HEK293 (cell line): ENCODE data around the gene TMEM184B.

ENCODE experiments used
- CTCF ChIA-PET: fragments of 350-600 bp; formaldehyde crosslinking; extraction: SDS; loops from one replicate; lab custom pipeline; 2021; ENCODE audit warnings: antibody characterized with exemption; lab: Yijun Ruan, JAX
- POLR2A ChIA-PET: fragments of 300-600 bp; formaldehyde crosslinking; extraction: SDS; loops from one replicate; lab custom pipeline; 2020; ENCODE audit warnings: antibody characterized with exemption, inconsistent platforms; lab: Yijun Ruan, JAX
- H3K27ac ChIP-seq: fragments of 200-500 bp; sonication (Bioruptor generic); 2 replicates; pipeline ENCODE4 v1.5.1; 2014; ENCODE audit warnings: low read depth, low read length, control low read depth, inconsistent platforms; ENCODE audit errors: extremely low read depth
- H3K36me3 ChIP-seq, 2 experiments: fragments of 200-500 bp in 1 of 2; sonication (Bioruptor generic) in 1 of 2; 1 replicate in 1 of 2; 2 replicates in 1 of 2; pipeline ENCODE4 v1.5.1; 2014 to 2017; ENCODE audit warnings: inconsistent platforms in 2 of 2, low read length in 2 of 2; ENCODE audit not compliant: control insufficient read depth in 2 of 2, insufficient read depth in 1 of 2
- H3K4me1 ChIP-seq: fragments of 200-500 bp; sonication (Bioruptor generic); 2 replicates; pipeline ENCODE4 v1.5.1; 2014; ENCODE audit warnings: mild to moderate bottlenecking, low read length, inconsistent platforms; ENCODE audit not compliant: control insufficient read depth, insufficient read depth
- H3K4me3 ChIP-seq: 2 replicates; pipeline ENCODE4 v1.5.1; 2011; ENCODE audit warnings: low read depth, mild to moderate bottlenecking, control low read depth, low read length, moderate library complexity
- H3K9me3 ChIP-seq: fragments of 200-500 bp; sonication (Bioruptor generic); 2 replicates; pipeline ENCODE4 v1.5.1; 2014; ENCODE audit warnings: low read depth, low read length, inconsistent platforms; ENCODE audit not compliant: control insufficient read depth, insufficient read depth
- CTCF ChIP-seq: fragments of 450-650 bp; formaldehyde crosslinking; IDR thresholded peaks from 2 replicates; pipeline ENCODE4 v1.5.1; 2016; ENCODE audit warnings: missing biosample characterization, missing genetic modification characterization
- EGR2 ChIP-seq: fragments of 450-650 bp; formaldehyde crosslinking; IDR thresholded peaks from 2 replicates; pipeline ENCODE4 v1.5.1; 2016; ENCODE audit warnings: low read depth, missing biosample characterization, missing genetic modification characterization
- GLIS2 ChIP-seq: fragments of 450-650 bp; formaldehyde crosslinking; IDR thresholded peaks from 2 replicates; pipeline ENCODE4 v1.5.1; 2016; ENCODE audit warnings: missing biosample characterization, missing genetic modification characterization
- INSM2 ChIP-seq: fragments of 450-650 bp; formaldehyde crosslinking; IDR thresholded peaks from 2 replicates; pipeline ENCODE4 v1.5.1; 2016; ENCODE audit warnings: missing biosample characterization, missing genetic modification characterization
- KLF8 ChIP-seq: fragments of 450-650 bp; formaldehyde crosslinking; IDR thresholded peaks from 2 replicates; pipeline ENCODE4 v1.5.1; 2016; ENCODE audit warnings: missing biosample characterization, missing genetic modification characterization
- OSR2 ChIP-seq: fragments of 450-650 bp; formaldehyde crosslinking; IDR thresholded peaks from 2 replicates; pipeline ENCODE4 v1.5.1; 2016; ENCODE audit warnings: missing biosample characterization, missing genetic modification characterization
- PRDM10 ChIP-seq: fragments of 450-650 bp; formaldehyde crosslinking; IDR thresholded peaks from 2 replicates; pipeline ENCODE4 v1.5.1; 2016; ENCODE audit warnings: missing biosample characterization, missing genetic modification characterization
- RBAK ChIP-seq: fragments of 450-650 bp; formaldehyde crosslinking; IDR thresholded peaks from 2 replicates; pipeline ENCODE4 v1.5.1; 2016; ENCODE audit warnings: missing biosample characterization, missing genetic modification characterization
- ZBTB20 ChIP-seq: fragments of 450-650 bp; formaldehyde crosslinking; IDR thresholded peaks from 2 replicates; pipeline ENCODE4 v1.5.1; 2016; ENCODE audit warnings: missing biosample characterization, missing genetic modification characterization
- ZBTB21 ChIP-seq: fragments of 450-650 bp; formaldehyde crosslinking; IDR thresholded peaks from 2 replicates; pipeline ENCODE4 v1.5.1; 2017; ENCODE audit warnings: missing biosample characterization, missing genetic modification characterization
- ZFHX2 ChIP-seq: fragments of 450-650 bp; formaldehyde crosslinking; conservative IDR thresholded peaks from 2 replicates; pipeline ENCODE4 v1.5.1; 2016; ENCODE audit warnings: missing biosample characterization, missing genetic modification characterization
- ZIC2 ChIP-seq: fragments of 450-650 bp; formaldehyde crosslinking; IDR thresholded peaks from 2 replicates; pipeline ENCODE4 v1.5.1; 2016; ENCODE audit warnings: missing biosample characterization, missing genetic modification characterization
- ZNF335 ChIP-seq: fragments of 450-650 bp; formaldehyde crosslinking; conservative IDR thresholded peaks from 2 replicates; pipeline ENCODE4 v1.5.1; 2016; ENCODE audit warnings: missing biosample characterization, missing genetic modification characterization
- ZNF341 ChIP-seq: fragments of 450-650 bp; formaldehyde crosslinking; IDR thresholded peaks from 2 replicates; pipeline ENCODE4; 2016; ENCODE audit warnings: low read depth, missing biosample characterization, missing genetic modification characterization
- ZNF398 ChIP-seq: fragments of 450-650 bp; formaldehyde crosslinking; IDR thresholded peaks from 2 replicates; pipeline ENCODE4 v1.5.1; 2017; ENCODE audit warnings: missing biosample characterization, missing genetic modification characterization
- ZNF514 ChIP-seq: fragments of 450-650 bp; formaldehyde crosslinking; IDR thresholded peaks from 2 replicates; pipeline ENCODE4 v1.5.1; 2016; ENCODE audit warnings: missing biosample characterization, missing genetic modification characterization
- ZNF555 ChIP-seq: fragments of 450-650 bp; formaldehyde crosslinking; conservative IDR thresholded peaks from 2 replicates; pipeline ENCODE4 v1.5.1; 2017; ENCODE audit warnings: missing biosample characterization, mild to moderate bottlenecking, missing genetic modification characterization, inconsistent platforms
- ZNF600 ChIP-seq: fragments of 450-650 bp; formaldehyde crosslinking; IDR thresholded peaks from 2 replicates; pipeline ENCODE4 v1.5.1; 2016; ENCODE audit warnings: missing biosample characterization, missing genetic modification characterization
- TF ChIP-seq, protein P1 (sequence below): fragments of 450-650 bp; formaldehyde crosslinking; IDR thresholded peaks from 2 replicates; pipeline ENCODE4 v1.5.1; 2016; ENCODE audit warnings: missing biosample characterization, missing genetic modification characterization
- TF ChIP-seq, protein P2 (sequence below): fragments of 450-650 bp; formaldehyde crosslinking; IDR thresholded peaks from 2 replicates; pipeline ENCODE4 v1.5.1; 2016; ENCODE audit warnings: missing biosample characterization, missing genetic modification characterization
- TF ChIP-seq, protein P3 (sequence below): fragments of 450-650 bp; formaldehyde crosslinking; IDR thresholded peaks from 2 replicates; pipeline ENCODE4 v1.5.1; 2017; ENCODE audit warnings: missing biosample characterization, missing genetic modification characterization

Gene TMEM184B

DNA sequence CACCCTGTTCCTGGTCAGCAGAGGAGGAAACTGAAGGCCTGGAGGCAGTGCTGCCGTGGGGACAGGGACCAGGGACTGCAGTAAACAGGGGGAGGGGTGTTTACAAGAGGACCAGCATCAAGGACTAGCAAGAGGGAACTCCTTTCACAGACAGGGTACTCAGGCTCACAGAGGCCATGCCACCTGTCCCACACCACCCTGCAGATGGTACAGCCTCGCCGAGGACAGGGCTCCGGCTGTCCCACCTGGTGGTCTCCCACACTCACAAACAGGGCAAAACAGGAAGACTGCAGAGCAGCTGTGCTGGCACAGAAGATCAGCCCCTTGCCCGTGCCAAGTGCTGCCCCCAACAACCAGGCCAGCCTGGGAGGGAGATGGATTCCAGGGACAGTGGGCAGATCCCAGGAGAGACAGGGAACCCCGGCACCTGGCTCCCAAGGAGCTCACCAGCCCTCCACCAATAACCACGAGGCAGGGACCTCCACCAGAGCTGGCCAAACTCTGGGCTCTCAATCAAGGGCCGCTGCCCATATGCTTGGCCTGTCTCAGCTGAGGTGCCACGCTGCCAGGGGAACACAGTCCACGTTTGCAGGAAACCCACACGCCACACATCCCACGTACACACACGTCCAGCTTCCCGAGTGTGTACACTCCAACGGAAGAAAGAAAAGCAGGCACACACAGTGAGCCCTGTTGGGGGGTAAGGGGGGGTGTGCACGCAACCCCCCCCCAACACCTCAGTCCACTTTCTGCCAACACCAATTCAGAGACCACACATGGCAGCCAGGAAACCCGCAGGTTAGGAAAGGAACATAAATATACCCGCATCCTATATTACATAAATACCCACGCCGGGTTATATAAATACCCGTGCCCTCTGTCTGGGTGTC, 42.4 kb upstream of the TMEM184B start:
- peaks cover 22% of the 10 kb centered on the region for H3K4me1 ChIP-seq
- CTCF ChIA-PET: interaction anchor here (0.6 to 2.2 kb wide), 4 partner anchors 10 to 200 kb away, joined by 3 to 6 read pairs (median 4); no protein-coding TSS in a partner anchor
- H3K27ac ChIP-seq: peak overlapping the region; percentile 100
- peaks cover 9 to 53% of the 10 kb centered on the region in 2 experiments; a peak in 2 of 3 replicates for H3K36me3 ChIP-seq
- no peaks in the 10 kb centered on the region for H3K9me3 ChIP-seq
- peak overlapping the region; percentile 82 for H3K4me3 ChIP-seq
- POLR2A ChIA-PET: interaction anchor here (0.5 to 1.9 kb wide), 7 partner anchors 9 to 448 kb away, joined by 3 to 5 read pairs (median 3); no protein-coding TSS in a partner anchor
- TF ChIP-seq, protein P1, sequence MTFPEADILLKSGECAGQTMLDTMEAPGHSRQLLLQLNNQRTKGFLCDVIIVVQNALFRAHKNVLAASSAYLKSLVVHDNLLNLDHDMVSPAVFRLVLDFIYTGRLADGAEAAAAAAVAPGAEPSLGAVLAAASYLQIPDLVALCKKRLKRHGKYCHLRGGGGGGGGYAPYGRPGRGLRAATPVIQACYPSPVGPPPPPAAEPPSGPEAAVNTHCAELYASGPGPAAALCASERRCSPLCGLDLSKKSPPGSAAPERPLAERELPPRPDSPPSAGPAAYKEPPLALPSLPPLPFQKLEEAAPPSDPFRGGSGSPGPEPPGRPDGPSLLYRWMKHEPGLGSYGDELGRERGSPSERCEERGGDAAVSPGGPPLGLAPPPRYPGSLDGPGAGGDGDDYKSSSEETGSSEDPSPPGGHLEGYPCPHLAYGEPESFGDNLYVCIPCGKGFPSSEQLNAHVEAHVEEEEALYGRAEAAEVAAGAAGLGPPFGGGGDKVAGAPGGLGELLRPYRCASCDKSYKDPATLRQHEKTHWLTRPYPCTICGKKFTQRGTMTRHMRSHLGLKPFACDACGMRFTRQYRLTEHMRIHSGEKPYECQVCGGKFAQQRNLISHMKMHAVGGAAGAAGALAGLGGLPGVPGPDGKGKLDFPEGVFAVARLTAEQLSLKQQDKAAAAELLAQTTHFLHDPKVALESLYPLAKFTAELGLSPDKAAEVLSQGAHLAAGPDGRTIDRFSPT: peak; percentile 90
- TF ChIP-seq ZNF600 (tag by site-specific recombination) (peak; percentile 60), ZNF335 (tag by site-specific recombination) (peak; percentile 12; the same call in 1 of the 2 replicates), RBAK (tag by site-specific recombination) (no peak), INSM2 (tag by site-specific recombination) (no peak), ZBTB21 (0 out of 2 replicates have a peak, but pooled peaks have one; percentile 12), OSR2 (tag by site-specific recombination) (no peak), CTCF (tag by site-specific recombination) (peak; percentile 17; the same call in 1 of the 2 replicates), KLF8 (tag by site-specific recombination) (no peak), GLIS2 (peak; percentile 7), ZNF398 (tag by site-specific recombination) (peak; percentile 68), ZNF514 (no peak), ZIC2 (tag by site-specific recombination) (no peak), ZNF555 (tag by site-specific recombination) (no peak), PRDM10 (peak; percentile 99), ZNF341 (tag by site-specific recombination) (peak; percentile 94), ZFHX2 (peak; percentile 34), EGR2 (tag by site-specific recombination) (peak; percentile 33), ZBTB20 (tag by site-specific recombination) (peak; percentile 94)
- TF ChIP-seq, protein P2, sequence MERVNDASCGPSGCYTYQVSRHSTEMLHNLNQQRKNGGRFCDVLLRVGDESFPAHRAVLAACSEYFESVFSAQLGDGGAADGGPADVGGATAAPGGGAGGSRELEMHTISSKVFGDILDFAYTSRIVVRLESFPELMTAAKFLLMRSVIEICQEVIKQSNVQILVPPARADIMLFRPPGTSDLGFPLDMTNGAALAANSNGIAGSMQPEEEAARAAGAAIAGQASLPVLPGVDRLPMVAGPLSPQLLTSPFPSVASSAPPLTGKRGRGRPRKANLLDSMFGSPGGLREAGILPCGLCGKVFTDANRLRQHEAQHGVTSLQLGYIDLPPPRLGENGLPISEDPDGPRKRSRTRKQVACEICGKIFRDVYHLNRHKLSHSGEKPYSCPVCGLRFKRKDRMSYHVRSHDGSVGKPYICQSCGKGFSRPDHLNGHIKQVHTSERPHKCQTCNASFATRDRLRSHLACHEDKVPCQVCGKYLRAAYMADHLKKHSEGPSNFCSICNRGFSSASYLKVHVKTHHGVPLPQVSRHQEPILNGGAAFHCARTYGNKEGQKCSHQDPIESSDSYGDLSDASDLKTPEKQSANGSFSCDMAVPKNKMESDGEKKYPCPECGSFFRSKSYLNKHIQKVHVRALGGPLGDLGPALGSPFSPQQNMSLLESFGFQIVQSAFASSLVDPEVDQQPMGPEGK (tag by site-specific recombination): peak; percentile 80
- TF ChIP-seq, protein P3, sequence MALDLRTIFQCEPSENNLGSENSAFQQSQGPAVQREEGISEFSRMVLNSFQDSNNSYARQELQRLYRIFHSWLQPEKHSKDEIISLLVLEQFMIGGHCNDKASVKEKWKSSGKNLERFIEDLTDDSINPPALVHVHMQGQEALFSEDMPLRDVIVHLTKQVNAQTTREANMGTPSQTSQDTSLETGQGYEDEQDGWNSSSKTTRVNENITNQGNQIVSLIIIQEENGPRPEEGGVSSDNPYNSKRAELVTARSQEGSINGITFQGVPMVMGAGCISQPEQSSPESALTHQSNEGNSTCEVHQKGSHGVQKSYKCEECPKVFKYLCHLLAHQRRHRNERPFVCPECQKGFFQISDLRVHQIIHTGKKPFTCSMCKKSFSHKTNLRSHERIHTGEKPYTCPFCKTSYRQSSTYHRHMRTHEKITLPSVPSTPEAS (tag by site-specific recombination): peak; percentile 64
